SK-N-MC (cell line): ENCODE measurements around the gene MRE11.

Experiments used
- EZH2 ChIP-seq: fragments of 200-600 bp; sonication (generic); IDR thresholded peaks from one replicate; pipeline ENCODE4 v1.6.1; 2017; ENCODE audit warnings: antibody characterized with exemption
- POLR2AphosphoS5 ChIP-seq: IDR thresholded peaks from 2 replicates; pipeline ENCODE4 v1.6.1; 2012; ENCODE audit warnings: mild to moderate bottlenecking, low read depth, low read length, borderline replicate concordance

GRCh38 chr11:94493281-94494125 lies at the start of gene MRE11, which contains the start of gene ANKRD49:
- TF ChIP-seq POLR2AphosphoS5 (peak; percentile 90), EZH2 (no peak)
